Frontal cortex (tissue), 4 donors: ENCODE data around the gene AFAP1L1. TPM values are rescaled to one million over a fixed set of nuclear protein-coding genes. Genes with fewer than 3 reads are reported as not detected.
"Not testable (repeated sequence)": the region's sequence is repeated elsewhere in the genome, so short reads cannot be mapped to it uniquely, and the experiment has no call there.

ENCODE experiments used
- DNase-seq, 2 donors: peaks; one replicate each; pipeline ENCODE4 v3.0.0; 2012; ENCODE audit warnings: low spot score in 2 of 2
- FAIRE-seq: peaks from 2 replicates; lab custom pipeline; 2012; peaks lifted over from hg19 to GRCh38; lab: Jason Lieb, UNC
- total RNA-seq: library from RNA; depleted of rRNA; stranded (reverse); fragments of >200 nt; gene quantifications from one replicate; pipeline ENCODE4 v1.2.3, GENCODE V29; 2014
- donor health status: control.
- donor health status: control.
- donor health status: control.

The AFAP1L1 gene
- total RNA-seq, 1 donor from 2014 or later = 4.9 TPM

- DNase-seq (no peak), FAIRE-seq (no peak)
Observed at GRCh38 chr5:149380466-149381121, 108.9 kb downstream of the AFAP1L1 start.

- FAIRE-seq (no peak), DNase-seq (no peak)
Observed at GRCh38 chr5:149381261-149381985, 109.8 kb downstream of the AFAP1L1 start.

GRCh38 chr5:149381986-149382338 lies 110.3 kb downstream of the AFAP1L1 start:
- FAIRE-seq (no peak), DNase-seq (peak; percentile 72 to 85)

GRCh38 chr5:149382517-149383220 lies 111.0 kb downstream of the AFAP1L1 start:
- no peak for DNase-seq
- no peak for FAIRE-seq

- no peak for FAIRE-seq
- no peak for DNase-seq
Observed at GRCh38 chr5:149383399-149383798, 111.7 kb downstream of the AFAP1L1 start.

- DNase-seq = no peak
- FAIRE-seq = no peak
Observed at GRCh38 chr5:149386166-149386565, 114.5 kb downstream of the AFAP1L1 start.

- no peak for DNase-seq
Observed at GRCh38 chr5:149387081-149387631, 115.5 kb downstream of the AFAP1L1 start.

GRCh38 chr5:149387982-149388381 lies 116.3 kb downstream of the AFAP1L1 start:
- DNase-seq = no peak
- FAIRE-seq = no peak

More at GRCh38 chr5:149387081-149387631, 115.5 kb downstream of the AFAP1L1 start:
- no peak for FAIRE-seq

GRCh38 chr5:149388498-149389190 lies 117.0 kb downstream of the AFAP1L1 start:
- no peak for DNase-seq
- no peak for FAIRE-seq

GRCh38 chr5:149389552-149390495 lies 118.2 kb downstream of the AFAP1L1 start:
- FAIRE-seq (no peak), DNase-seq (no peak)

- not testable (repeated sequence) for DNase-seq
Observed at GRCh38 chr5:149391076-149391475, 119.4 kb downstream of the AFAP1L1 start.

More at GRCh38 chr5:149391076-149391475, 119.4 kb downstream of the AFAP1L1 start:
- FAIRE-seq = not testable (repeated sequence)

Other genes starting within 250 kb of the AFAP1L1 start
- 0.41 TPM for gene SH3TC2, start 208.8 kb upstream of the AFAP1L1 start, total RNA-seq
- 10.6 TPM for gene ABLIM3, start 130.4 kb upstream of the AFAP1L1 start, total RNA-seq
- gene GRPEL2, start 73.6 kb downstream of the AFAP1L1 start, total RNA-seq = 64.4 TPM
- 11.0 TPM for gene PCYOX1L, start 86.2 kb downstream of the AFAP1L1 start, total RNA-seq
- gene IL17B, start 107.4 kb downstream of the AFAP1L1 start, total RNA-seq = not detected